A673 (cell line): ENCODE results near the gene RFX6. TPM values are rescaled to one million over a fixed set of nuclear protein-coding genes. Genes with fewer than 3 reads are reported as not detected.
"Not testable (repeated sequence)": the region's sequence is repeated elsewhere in the genome, so short reads cannot be mapped to it uniquely, and the experiment has no call there.

ENCODE experiments used
- Bru-seq: library from RNA; stranded (reverse); fragments of 400-500 nt; gene quantifications from one replicate; lab custom pipeline; 2021; lab: Mats Ljungman, UMichigan
- BruChase-seq, 2 experiments: library from RNA; stranded (reverse); fragments of 400-500 nt; gene quantifications; one replicate each; lab custom pipeline; 2021; lab: Mats Ljungman, UMichigan
- BruUV-seq: library from RNA; stranded (reverse); fragments of 400-500 nt; replicated peaks from 2 replicates; lab custom pipeline; 2021; lab: Mats Ljungman, UMichigan
- CTCF ChIA-PET: fragments of 300-600 bp; sonication (Branson Sonifier 250); formaldehyde crosslinking; loops from one replicate; lab custom pipeline; 2022; ENCODE audit warnings: antibody characterized with exemption; lab: Charles Lee
- POLR2A ChIA-PET: fragments of 300-600 bp; sonication (Branson Sonifier 250); formaldehyde crosslinking; loops from one replicate; lab custom pipeline; 2022; ENCODE audit warnings: antibody characterized with exemption; ENCODE audit not compliant: low non-redundant PET; lab: Charles Lee
- DNase-seq: peaks from one replicate; pipeline ENCODE4 v3.0.0-alpha.2; 2015; ENCODE audit warnings: low spot score
- H3K27ac ChIP-seq: fragments of 200-600 bp; sonication (generic); 2 replicates; pipeline ENCODE4 v1.5.1; 2016; ENCODE audit warnings: mixed run types, low read depth, mild to moderate bottlenecking, mixed read lengths, antibody characterized with exemption, low read length; ENCODE audit not compliant: poor library complexity, severe bottlenecking
- H3K27me3 ChIP-seq: fragments of 200-600 bp; sonication (generic); replicated peaks from 2 replicates; pipeline ENCODE4 v1.6.1; 2017; ENCODE audit warnings: mixed run types, low read depth, mild to moderate bottlenecking, mixed read lengths, antibody characterized with exemption, low read length; ENCODE audit not compliant: insufficient read depth, poor library complexity
- H3K36me3 ChIP-seq: fragments of 200-600 bp; sonication (generic); 2 replicates; pipeline ENCODE4 v1.6.1; 2016; ENCODE audit warnings: mixed run types, mild to moderate bottlenecking, mixed read lengths, antibody characterized with exemption, low read length; ENCODE audit not compliant: insufficient read depth, poor library complexity, severe bottlenecking
- H3K4me1 ChIP-seq: fragments of 200-600 bp; sonication (generic); 2 replicates; pipeline ENCODE4 v1.6.1; 2017; ENCODE audit warnings: mixed run types, mild to moderate bottlenecking, mixed read lengths, antibody characterized with exemption, low read length; ENCODE audit not compliant: insufficient read depth, poor library complexity, severe bottlenecking
- H3K4me3 ChIP-seq: fragments of 200-600 bp; sonication (generic); 2 replicates; pipeline ENCODE4 v1.5.1; 2016; ENCODE audit warnings: low read depth, mixed run types, mild to moderate bottlenecking, mixed read lengths, low read length; ENCODE audit not compliant: poor library complexity, severe bottlenecking
- H3K9me3 ChIP-seq: fragments of 200-600 bp; sonication (generic); 2 replicates; pipeline ENCODE4 v1.6.1; 2016; ENCODE audit warnings: mixed run types, low read depth, mild to moderate bottlenecking, mixed read lengths, antibody characterized with exemption, low read length; ENCODE audit not compliant: poor library complexity, severe bottlenecking
- CTCF ChIP-seq: fragments of 300-800, 200-600 bp; sonication (generic); conservative IDR thresholded peaks from 2 replicates; pipeline ENCODE4 v1.5.1; 2017; ENCODE audit warnings: low read depth, mild to moderate bottlenecking, antibody characterized with exemption, low read length, moderate library complexity, mixed read lengths
- EZH2 ChIP-seq: fragments of 200-600 bp; sonication (generic); IDR thresholded peaks from 2 replicates; pipeline ENCODE4 v1.6.1; 2017; ENCODE audit warnings: borderline replicate concordance, low read depth, mild to moderate bottlenecking, mixed read lengths, antibody characterized with exemption, low read length; ENCODE audit not compliant: poor library complexity, severe bottlenecking
- intact Hi-C: fragments of 100-400 bp; cut with micrococcal nuclease; formaldehyde crosslinking; loops from one replicate; pipeline ENCODE4 v1.10.0; 2022; ENCODE audit not compliant: unreplicated experiment
- long read RNA-seq: library from polyadenylated mRNA; stranded (forward); transcript quantifications from one replicate; pipeline ENCODE4 v2.0.0, GENCODE V29; 2022
- total RNA-seq: library from RNA; stranded (reverse); gene quantifications from 2 replicates; pipeline ENCODE4 v1.2.3, GENCODE V29; 2021

Gene RFX6
- total RNA-seq (not detected in 2 replicates), Bru-seq, nascent RNA (percentile 2 among the genes with signal in this experiment), BruChase-seq, experiment 1, labeled RNA remaining after a 2-hour chase (percentile 3 among the genes with signal in this experiment), BruChase-seq, experiment 2, labeled RNA remaining after a 6-hour chase (percentile 1 among the genes with signal in this experiment)
- long read RNA-seq, result 0 reads

GRCh38 chr6:116876635-116877611, at the start of gene RFX6:
TSS of gene RFX6 (plus strand) at chr6:116877242. CDS start at chr6:116877276, 34 bp downstream.
- no peak for DNase-seq
- peaks cover 89% of the 10 kb centered on the region for H3K27me3 ChIP-seq
- no peak within 1 kb of the TSS for H3K4me3 ChIP-seq
- no peaks in the 10 kb centered on the region for H3K4me1 ChIP-seq
- TF ChIP-seq CTCF, result no peak
- TF ChIP-seq EZH2, result peak; percentile 91
- POLR2A ChIA-PET, result no interaction called here
- BruUV-seq, result no TSS peak
- no peaks in the 10 kb centered on the region for H3K36me3 ChIP-seq
- intact Hi-C loops, result no loop called here
- CTCF ChIA-PET, result no interaction called here
- H3K27ac ChIP-seq, result no peak within 1 kb of the TSS
- no peaks in the 10 kb centered on the region for H3K9me3 ChIP-seq

- BruUV-seq, result no TSS peak
- intact Hi-C loops, result no loop called here
- Histone ChIP-seq H3K4me1 (no peaks in the 10 kb centered on the region), H3K4me3 (no peak overlapping the region), H3K27me3 (peaks cover 10% of the 10 kb centered on the region), H3K27ac (no peak overlapping the region), H3K36me3 (no peaks in the 10 kb centered on the region), H3K9me3 (no peaks in the 10 kb centered on the region)
- POLR2A ChIA-PET, result no interaction called here
- CTCF ChIA-PET, result no interaction called here
- TF ChIP-seq EZH2 (no peak), CTCF (no peak)
- no peak for DNase-seq
Measured at GRCh38 chr6:116827561-116828240, 49.3 kb upstream of the RFX6 start.

GRCh38 chr6:116828983-116829382, 48.1 kb upstream of the RFX6 start, which contains the start of gene GPRC6A:
TSS of gene GPRC6A (minus strand) at chr6:116829083. CDS start at chr6:116829013, 70 bp downstream.
- no peak within 1 kb of the TSS for H3K27ac ChIP-seq
- TF ChIP-seq EZH2 (no peak), CTCF (no peak)
- H3K9me3 ChIP-seq, result no peaks in the 10 kb centered on the region
- no TSS peak for BruUV-seq
- intact Hi-C loops, result no loop called here
- peaks cover 15% of the 10 kb centered on the region for H3K27me3 ChIP-seq
- CTCF ChIA-PET, result no interaction called here
- no peaks in the 10 kb centered on the region for H3K4me1 ChIP-seq
- no peak for DNase-seq
- no peaks in the 10 kb centered on the region for H3K36me3 ChIP-seq
- H3K4me3 ChIP-seq, result no peak within 1 kb of the TSS
- POLR2A ChIA-PET, result no interaction called here

- H3K27me3 ChIP-seq, result peaks cover 15% of the 10 kb centered on the region
- H3K36me3 ChIP-seq, H3K4me3 ChIP-seq, POLR2A ChIA-PET, intact Hi-C loops, BruUV-seq, H3K4me1 ChIP-seq, CTCF ChIA-PET, H3K9me3 ChIP-seq, DNase-seq, H3K27ac ChIP-seq: not testable (repeated sequence)
Measured at GRCh38 chr6:116834526-116834925, 42.5 kb upstream of the RFX6 start.
